WI38 (cell line): ENCODE data around the gene MED27.

ENCODE experiments used
- H3K4me3 ChIP-seq: 2 replicates; pipeline ENCODE4 v1.5.1; 2011; ENCODE audit warnings: low read depth, mild to moderate bottlenecking, control low read depth, low read length
- TF ChIP-seq, protein P1 (sequence below): IDR thresholded peaks from 2 replicates; pipeline ENCODE4 v1.5.1; 2012; ENCODE audit warnings: low read depth, mild to moderate bottlenecking, control low read depth, low read length

Gene MED27

GRCh38 chr9:131888923-131889322 is 190.7 kb downstream of the MED27 start:
- H3K4me3 ChIP-seq, result no peak overlapping the region
- TF ChIP-seq, protein P1, sequence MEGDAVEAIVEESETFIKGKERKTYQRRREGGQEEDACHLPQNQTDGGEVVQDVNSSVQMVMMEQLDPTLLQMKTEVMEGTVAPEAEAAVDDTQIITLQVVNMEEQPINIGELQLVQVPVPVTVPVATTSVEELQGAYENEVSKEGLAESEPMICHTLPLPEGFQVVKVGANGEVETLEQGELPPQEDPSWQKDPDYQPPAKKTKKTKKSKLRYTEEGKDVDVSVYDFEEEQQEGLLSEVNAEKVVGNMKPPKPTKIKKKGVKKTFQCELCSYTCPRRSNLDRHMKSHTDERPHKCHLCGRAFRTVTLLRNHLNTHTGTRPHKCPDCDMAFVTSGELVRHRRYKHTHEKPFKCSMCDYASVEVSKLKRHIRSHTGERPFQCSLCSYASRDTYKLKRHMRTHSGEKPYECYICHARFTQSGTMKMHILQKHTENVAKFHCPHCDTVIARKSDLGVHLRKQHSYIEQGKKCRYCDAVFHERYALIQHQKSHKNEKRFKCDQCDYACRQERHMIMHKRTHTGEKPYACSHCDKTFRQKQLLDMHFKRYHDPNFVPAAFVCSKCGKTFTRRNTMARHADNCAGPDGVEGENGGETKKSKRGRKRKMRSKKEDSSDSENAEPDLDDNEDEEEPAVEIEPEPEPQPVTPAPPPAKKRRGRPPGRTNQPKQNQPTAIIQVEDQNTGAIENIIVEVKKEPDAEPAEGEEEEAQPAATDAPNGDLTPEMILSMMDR, result no peak

GRCh38 chr9:131887680-131888079 is 192.0 kb downstream of the MED27 start:
- TF ChIP-seq, protein P1, result no peak
- no peak overlapping the region for H3K4me3 ChIP-seq

- TF ChIP-seq, protein P1, result no peak
- H3K4me3 ChIP-seq, result peak overlapping the region; percentile 35
These were observed 192.8 kb downstream of the MED27 start for GRCh38 chr9:131886826-131887225.

DNA sequence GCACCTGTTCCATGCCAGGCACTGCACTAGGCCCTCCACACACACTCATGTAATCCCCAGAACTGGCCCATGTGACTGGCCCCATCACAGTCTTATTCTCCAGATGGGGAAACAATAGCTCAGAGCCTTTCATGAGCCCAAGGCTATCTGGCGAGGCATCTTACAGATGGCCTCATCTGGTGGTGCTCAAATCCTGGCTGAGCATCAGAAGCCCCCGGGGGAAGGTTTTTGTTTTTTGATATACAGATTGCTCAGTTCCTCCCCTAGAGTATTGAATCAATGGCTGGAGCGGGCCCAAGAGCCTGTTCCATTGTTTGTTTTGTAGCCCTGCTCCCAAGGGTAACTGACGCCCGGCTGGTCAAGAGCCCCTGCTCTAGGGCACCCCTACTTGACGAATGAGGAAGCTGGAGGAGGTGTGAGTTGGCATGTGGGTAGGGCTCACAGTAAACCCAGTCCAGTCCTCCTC is 194.5 kb downstream of the MED27 start:
- TF ChIP-seq, protein P1, result no peak
- H3K4me3 ChIP-seq, result no peak overlapping the region

GRCh38 chr9:131884222-131884621 is 195.4 kb downstream of the MED27 start:
- TF ChIP-seq, protein P1, result no peak

DNA sequence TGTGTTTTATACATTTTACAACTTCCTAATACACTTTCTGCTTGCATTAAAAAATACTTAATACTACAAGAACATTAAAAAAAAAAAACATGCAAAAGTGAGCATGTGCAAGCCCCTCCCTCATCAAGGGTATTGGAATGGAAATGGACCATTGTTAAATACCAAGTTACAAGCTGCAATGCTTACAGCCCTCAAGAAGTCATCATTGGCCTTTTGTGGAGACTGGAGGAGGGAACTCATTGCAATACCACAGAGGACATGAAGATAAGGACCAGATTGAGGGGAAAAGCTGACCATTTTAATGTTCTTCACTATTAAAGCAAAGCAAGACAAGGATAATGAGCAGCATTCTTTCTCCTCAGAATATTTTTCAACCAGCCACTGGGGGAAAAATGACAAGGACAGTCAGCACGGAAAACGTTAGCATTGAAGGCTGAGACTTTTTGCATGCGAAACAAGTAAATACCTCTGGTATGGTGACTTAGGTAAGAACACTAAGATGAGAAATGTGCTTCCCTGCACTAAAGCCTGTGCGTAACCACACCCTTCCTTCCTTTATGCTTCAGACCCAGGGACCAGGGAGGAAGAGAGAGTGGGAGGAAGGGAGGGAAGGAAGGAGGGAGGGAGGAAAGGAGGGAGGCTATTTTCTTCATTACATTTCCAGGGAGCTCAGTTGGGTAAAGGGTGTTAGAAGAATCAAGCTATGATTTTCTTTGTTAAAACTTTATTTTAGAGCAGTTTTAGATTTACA is 198.7 kb downstream of the MED27 start:
- TF ChIP-seq, protein P1, result no peak
- H3K4me3 ChIP-seq, result no peak overlapping the region

More at GRCh38 chr9:131884222-131884621, 195.4 kb downstream of the MED27 start:
- H3K4me3 ChIP-seq, result no peak overlapping the region

DNA sequence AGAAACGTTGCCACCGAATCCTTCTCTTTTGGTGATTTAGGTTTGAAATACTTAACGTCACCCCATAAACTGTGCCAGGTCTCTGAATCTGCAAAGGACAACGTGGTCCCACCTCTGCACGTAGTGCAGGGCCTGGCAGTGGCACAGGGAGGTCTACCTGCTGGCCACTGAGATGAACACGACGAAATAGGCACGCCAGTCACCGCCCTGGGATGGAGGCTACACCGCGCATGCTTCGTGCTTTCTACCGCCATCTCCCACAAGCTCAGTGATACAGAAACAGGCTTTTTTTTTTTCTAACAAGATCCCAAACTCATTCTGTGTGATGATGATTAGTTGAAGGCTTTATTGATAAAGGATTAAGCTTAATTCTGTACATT is 199.8 kb downstream of the MED27 start:
- TF ChIP-seq, protein P1, result no peak
- H3K4me3 ChIP-seq, result no peak overlapping the region
